ENCODE results near the gene GRHL1.

GRCh38 chr2:10047616-10048500 is 96.4 kb downstream of the GRHL1 start:
- TF ChIP-seq CTCF (IDR thresholded peaks at IDR 0.05; ENCODE audit: extremely low read depth in 1 of 2, insufficient read depth in 1 of 2, low read depth in 1 of 2, low read length in 2 of 2) (no peak), POLR2A (IDR thresholded peaks at IDR 0.05; ENCODE audit: low read depth, low read length) (no peak), POLR2AphosphoS5 (IDR thresholded peaks at IDR 0.05; ENCODE audit: insufficient read depth, low read depth, low read length) (no peak), JUN (IDR thresholded peaks at IDR 0.05; ENCODE audit: borderline replicate concordance, insufficient read depth, insufficient read length, low read depth) (no peak), MAX (IDR thresholded peaks at IDR 0.05; ENCODE audit: insufficient read depth, insufficient read length) (no peak)

Measured in endothelial cell of umbilical vein (primary cell).